HG03039 (cell line): Measurements from ENCODE around the gene UMOD.

Experiments
- ATAC-seq: cut with Tn5 transposase; IDR thresholded peaks from one replicate; pipeline ENCODE4 v1.9.1; 2021; ENCODE audit warnings: mild to moderate bottlenecking, moderate library complexity; ENCODE audit not compliant: unreplicated experiment

The UMOD gene

GRCh38 chr16:20352615-20353014 lies at the start of gene UMOD:
UMOD (minus strand) TSS chr16:20352715; CDS start chr16:20350737, 1,978 bp downstream.
- no peak for ATAC-seq

- no peak for ATAC-seq
These were observed 49.0 kb upstream of the UMOD start for GRCh38 chr16:20401475-20402016.

DNA sequence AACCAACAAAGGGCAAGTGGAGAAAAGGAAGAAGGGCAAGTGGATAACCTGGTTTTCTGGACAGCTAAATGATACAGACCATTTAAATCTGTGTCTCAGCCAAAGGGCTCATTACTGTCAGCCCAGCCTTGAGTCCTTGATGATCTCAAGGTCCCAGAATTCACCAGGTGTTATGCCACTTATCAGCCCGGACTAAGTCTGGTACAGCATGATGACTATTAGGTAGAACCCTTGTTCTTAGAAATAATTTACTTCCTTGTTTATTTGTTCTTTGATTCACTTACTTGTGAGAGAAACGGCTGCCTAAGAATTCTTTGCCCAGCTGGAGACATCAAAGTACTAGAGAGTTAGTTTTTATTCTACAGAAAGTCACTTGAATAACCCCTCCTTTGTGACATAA lies 48.6 kb upstream of the UMOD start:
- ATAC-seq, result no peak

DNA sequence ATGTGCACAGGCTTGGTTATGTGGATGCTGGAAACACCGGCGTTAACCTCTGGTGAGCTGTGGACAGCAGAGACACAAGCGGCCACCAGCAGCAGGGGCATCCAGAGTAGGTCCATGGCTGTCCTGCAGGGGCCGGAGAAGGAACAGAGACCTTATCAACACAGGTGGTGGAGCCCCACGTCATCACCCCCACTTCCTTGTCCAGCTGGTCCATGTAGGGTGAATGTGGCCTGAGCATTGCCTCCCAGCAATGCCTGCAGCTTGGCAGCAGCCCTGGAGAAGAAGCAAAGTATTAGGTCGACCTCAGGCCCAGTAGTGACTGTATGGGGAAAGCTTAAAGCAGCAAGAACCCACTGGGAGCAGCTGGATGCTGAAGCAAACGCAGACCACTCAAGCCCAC lies 46.7 kb upstream of the UMOD start:
- ATAC-seq, result no peak

DNA sequence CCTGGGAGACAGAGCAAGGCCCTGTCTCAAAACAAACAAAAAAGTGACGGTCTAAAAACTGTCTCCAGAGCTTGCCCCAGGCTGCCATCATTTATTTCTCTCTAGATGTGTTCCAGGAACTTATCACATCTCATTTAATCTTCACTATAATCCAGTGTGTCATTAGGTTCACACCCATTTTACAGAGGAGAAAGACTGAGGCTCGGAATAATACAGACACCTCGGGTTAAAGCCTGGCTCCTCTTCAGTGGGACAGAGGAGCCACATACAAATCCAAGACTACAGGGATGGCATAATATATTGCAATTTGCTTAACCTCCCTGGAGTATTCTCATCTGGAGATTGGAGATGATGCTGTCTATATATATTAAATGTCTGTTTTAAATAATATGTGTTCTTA lies 46.1 kb upstream of the UMOD start:
- ATAC-seq, result no peak

DNA sequence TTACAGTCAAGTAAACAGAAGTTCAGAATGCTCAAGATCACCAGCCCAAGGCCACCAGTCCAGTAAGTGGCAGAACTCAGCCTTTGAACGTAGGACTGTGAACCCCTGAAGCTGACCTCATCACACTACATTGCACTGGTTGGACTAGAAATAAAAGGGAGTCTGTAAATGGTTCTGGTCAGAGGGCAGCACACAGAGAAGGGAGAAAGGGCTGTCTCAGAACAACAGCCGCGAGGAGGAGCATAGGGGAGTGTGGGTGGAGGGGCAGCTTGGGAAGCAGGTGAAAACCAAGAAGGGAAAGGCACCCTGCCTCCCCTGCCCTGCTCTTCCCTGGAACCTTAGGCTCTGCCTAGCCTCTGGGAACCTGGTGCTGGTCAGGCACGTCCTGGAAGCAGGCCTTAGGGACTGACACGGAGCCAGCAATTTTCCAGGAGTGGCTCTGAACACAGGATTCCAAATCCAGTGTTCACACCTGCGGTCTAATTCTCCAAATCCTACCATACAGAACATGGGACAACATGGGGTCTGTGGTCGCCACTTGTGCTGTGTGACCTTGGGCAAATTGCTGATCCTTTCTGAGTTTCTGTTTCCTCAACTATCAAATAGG lies 45.1 kb upstream of the UMOD start:
- no peak for ATAC-seq

GRCh38 chr16:20396846-20397467 lies 44.4 kb upstream of the UMOD start:
- ATAC-seq, result no peak

GRCh38 chr16:20395946-20396345 lies 43.4 kb upstream of the UMOD start:
- no peak for ATAC-seq

GRCh38 chr16:20393801-20394577 lies 41.5 kb upstream of the UMOD start:
- ATAC-seq, result no peak

DNA sequence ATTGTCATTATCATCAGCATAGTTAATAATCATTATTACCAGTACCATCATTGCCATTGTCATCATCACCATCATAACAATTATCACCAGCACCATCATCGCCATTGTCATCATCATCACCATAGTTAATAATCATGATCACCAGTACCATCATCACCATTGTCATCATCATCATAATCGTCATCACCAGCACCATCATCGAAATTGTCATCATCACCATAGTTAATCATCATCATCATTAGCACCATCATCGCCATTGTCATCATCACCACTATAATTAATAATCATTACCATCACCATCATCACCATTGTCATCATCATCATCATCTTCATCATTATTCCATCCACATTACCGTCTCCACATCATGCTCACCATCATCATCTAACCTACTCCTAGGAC lies 38.5 kb upstream of the UMOD start:
- no peak for ATAC-seq

- ATAC-seq, result no peak
These were observed 36.3 kb upstream of the UMOD start for GRCh38 chr16:20388854-20389253.

- ATAC-seq, result no peak
These were observed 35.5 kb upstream of the UMOD start for GRCh38 chr16:20387978-20388377.

DNA sequence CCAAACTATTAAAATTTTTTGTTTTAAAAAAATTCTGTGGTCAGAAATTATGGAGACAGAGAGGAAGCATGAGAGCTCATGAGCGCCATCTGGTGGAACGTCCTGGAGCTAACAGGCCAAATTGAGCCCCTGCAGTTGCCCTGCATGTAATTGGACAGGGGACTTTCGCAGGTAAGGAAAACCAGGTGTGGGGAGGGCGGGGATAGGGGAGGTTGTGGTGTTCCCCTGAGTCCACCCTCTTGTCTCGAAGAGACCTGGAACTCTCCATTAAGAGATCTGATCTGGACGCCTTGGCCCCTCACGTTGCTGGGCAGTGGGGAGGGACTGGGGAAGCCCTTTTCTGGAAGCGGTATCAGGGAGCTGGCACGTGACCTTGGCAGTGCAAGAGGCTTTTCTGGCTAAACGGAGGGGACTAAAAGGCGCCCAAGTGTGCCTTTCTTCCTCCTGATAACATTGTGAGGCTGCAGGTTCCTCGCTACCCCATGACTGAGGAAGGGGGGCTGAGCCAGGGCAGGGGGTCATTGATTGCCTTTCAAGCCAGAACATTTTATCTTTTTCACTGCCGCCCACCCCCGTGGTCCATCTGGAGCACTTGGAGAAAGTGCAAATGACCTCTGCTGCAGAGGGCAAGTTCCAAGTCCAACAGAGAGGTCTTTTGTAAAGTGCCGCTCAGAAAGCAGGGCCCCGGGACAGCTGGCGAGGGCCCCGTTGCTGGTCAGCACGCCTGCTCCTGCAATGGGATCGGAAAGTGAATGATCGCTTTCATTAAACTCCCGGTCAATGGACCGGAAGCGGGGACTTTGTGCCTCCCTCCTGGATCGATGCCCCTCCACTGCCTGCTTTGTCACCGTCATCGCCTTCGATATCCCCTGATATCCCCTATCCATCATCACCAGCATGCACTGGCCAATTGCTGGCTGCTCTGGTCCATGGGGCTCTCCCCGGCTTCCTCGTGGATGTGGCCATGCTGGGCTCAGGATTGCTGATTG lies 33.6 kb upstream of the UMOD start:
- no peak for ATAC-seq

DNA sequence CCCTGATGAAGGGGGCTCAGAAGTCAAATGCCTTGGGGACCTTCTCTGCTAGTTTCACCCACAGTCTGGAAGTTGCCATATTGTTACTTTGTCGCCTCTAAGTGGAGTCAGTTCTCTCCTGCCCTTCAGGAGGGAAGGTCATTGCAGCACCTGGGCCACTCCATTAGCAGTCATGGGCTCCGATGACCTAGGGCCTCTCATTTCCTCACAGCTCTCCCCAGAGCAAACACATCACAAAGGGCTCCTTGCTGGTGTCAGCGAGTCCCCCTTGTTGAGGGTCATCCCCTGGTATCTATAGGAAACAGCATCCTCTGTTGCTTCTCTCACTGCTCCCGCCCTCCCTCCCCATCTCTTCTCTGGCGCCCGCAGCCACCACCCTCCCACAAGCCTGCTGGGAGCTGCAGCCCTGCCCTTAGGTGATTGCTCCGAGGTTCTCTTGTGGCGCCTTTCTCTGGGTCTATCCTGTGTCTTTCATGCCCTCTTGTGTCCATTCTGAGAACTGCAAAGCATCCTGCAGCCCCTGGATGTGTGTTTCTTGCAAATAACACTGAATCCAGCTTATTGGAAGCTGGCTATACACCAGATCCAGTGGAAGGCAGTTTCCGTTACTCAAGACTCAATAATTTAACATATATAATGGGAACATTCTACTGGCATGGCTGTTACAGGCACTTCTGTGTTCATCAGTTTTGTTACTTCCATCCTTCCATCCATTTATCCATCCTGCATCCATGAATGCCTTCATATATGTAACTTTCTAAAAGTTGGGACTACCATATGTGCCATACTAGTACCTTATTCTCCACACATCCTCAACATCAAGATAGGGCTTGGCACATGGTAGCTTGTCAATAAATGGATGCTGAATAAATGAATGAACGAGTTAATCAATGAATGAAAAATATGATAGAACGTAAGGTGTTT lies 30.9 kb upstream of the UMOD start:
- ATAC-seq, result no peak

GRCh38 chr16:20382202-20382948 lies 29.9 kb upstream of the UMOD start:
- no peak for ATAC-seq

- ATAC-seq, result no peak
These were observed 28.3 kb upstream of the UMOD start for GRCh38 chr16:20380782-20381181.

- ATAC-seq, result no peak
These were observed 24.7 kb upstream of the UMOD start for GRCh38 chr16:20377181-20377580.

DNA sequence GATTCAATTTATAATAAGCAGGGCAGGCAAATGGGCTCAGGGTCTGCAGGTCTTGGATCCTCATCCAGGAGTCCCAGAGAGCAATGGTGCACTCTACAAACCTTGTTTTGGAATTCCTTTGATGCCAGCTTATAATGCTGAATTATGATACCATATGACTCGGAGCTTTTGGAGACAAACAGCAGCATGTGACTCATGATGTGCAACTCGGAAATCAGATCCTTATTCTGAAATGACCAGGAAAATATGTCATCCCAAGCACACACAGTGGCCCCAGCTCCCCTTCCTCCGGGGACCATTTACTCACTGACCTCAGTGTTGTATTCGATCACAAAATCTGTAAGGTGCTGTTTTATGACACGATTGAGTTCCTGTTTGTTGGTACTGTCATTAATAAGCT lies 20.2 kb upstream of the UMOD start:
- no peak for ATAC-seq

DNA sequence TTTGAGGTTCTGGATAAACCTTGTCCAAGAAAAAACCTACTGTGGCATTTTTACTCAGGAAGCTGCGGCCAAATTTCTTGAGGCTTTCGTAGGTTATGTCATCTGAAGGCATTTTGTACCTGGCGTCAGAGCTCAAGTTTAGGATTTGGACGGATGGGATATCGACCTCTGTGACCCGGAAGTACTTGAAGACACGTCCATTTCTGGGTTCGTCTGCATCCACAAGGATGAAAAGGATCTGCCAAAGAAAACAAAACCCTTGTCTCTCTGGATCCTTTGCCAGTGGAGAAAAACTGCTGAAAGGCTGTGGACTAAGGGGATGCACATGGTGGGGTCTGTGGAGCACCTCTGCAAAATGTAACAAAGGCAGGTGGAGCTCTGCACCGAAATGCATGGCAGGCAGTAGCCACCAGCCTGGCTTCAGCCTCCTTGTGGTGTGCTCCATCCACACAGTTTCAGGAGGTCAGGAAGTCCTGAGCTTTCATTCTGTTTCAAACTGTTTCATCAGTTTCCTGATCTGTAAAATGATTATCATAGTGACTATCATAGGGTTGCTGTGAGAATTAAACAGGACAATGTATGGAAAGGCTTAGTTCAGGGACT lies 17.0 kb upstream of the UMOD start:
- no peak for ATAC-seq
